HepG2 (cell line): ENCODE results near the gene ESRRG. TPM values are rescaled to one million over a fixed set of nuclear protein-coding genes. Genes with fewer than 3 reads are reported as not detected.

Experiments used
- ATAC-seq: fragments of 200-7000 bp; cut with Tn5 transposase; 3 replicates; pipeline ENCODE4 v1.9.1; 2020; ENCODE audit warnings: mild to moderate bottlenecking, moderate library complexity
- BruUV-seq: library from RNA; stranded (reverse); fragments of 400-500 nt; replicated peaks from 2 replicates; lab custom pipeline; 2021; lab: Mats Ljungman, UMichigan
- CTCF ChIA-PET: fragments of 300-600 bp; formaldehyde crosslinking; extraction: SDS; loops from one replicate; lab custom pipeline; 2021; ENCODE audit warnings: low total read pairs, inconsistent platforms, low intra/inter-chr PET ratio; lab: Yijun Ruan, JAX
- POLR2A ChIA-PET: fragments of 350-600 bp; sonication (Branson Sonifier 250); formaldehyde crosslinking; loops from one replicate; lab custom pipeline; 2020; ENCODE audit warnings: antibody characterized with exemption, inconsistent platforms; lab: Yijun Ruan, JAX
- DNase-seq: peaks from one replicate; pipeline ENCODE4 v3.0.0-alpha.2; 2015; ENCODE audit warnings: low spot score
- FAIRE-seq: peaks from 3 replicates; lab custom pipeline; 2011; peaks lifted over from hg19 to GRCh38; lab: Jason Lieb, UNC
- H2AFZ ChIP-seq: one replicate; pipeline ENCODE4 v1.6.1; 2011; ENCODE audit warnings: low read length, inconsistent platforms
- H3K27ac ChIP-seq: fragments of 300-600 bp; 3 replicates; pipeline ENCODE4 v1.8.0; 2011; ENCODE audit warnings: mixed run types, mild to moderate bottlenecking, mixed read lengths, low read length, inconsistent platforms; ENCODE audit not compliant: insufficient read depth; ENCODE audit errors: extremely low read length
- H3K27me3 ChIP-seq, 2 experiments: fragments of 200-600 bp in 1 of 2; 2 replicates in 1 of 2; 3 replicates in 1 of 2; pipeline versions ENCODE4 v1.6.0 to v1.8.0; 2011; ENCODE audit warnings: low read length in 2 of 2, mild to moderate bottlenecking in 2 of 2, moderate library complexity in 2 of 2, inconsistent platforms in 1 of 2; ENCODE audit not compliant: insufficient read depth in 2 of 2, control insufficient read depth in 1 of 2
- H3K36me3 ChIP-seq, 2 experiments: fragments of 200-600 bp in 1 of 2; replicated peaks in 1 of 2; 2 replicates in 1 of 2; 3 replicates in 1 of 2; pipeline versions ENCODE4 v1.5.1 to v1.8.0; 2011; ENCODE audit warnings: low read length in 2 of 2, inconsistent platforms in 1 of 2; ENCODE audit not compliant: insufficient read depth in 2 of 2, control insufficient read depth in 1 of 2
- H3K4me1 ChIP-seq: 2 replicates; pipeline ENCODE4 v1.5.1; 2012; ENCODE audit warnings: low read length, inconsistent platforms; ENCODE audit not compliant: insufficient read depth
- H3K4me2 ChIP-seq: 2 replicates; pipeline ENCODE4 v1.6.0; 2011; ENCODE audit warnings: low read depth, low read length, inconsistent platforms
- H3K4me3 ChIP-seq, 3 experiments: fragments of 200-600 bp in 1 of 3; sonication (generic), shearing (Covaris generic) in 1 of 3; replicated peaks in 1 of 3; 2 replicates each; pipeline ENCODE4 v1.5.1; 2011 to 2016; ENCODE audit warnings: low read length in 3 of 3, inconsistent platforms in 2 of 3, low read depth in 2 of 3, mild to moderate bottlenecking in 2 of 3, control low read depth in 1 of 3, mixed read lengths in 1 of 3; ENCODE audit not compliant: insufficient read depth in 1 of 3
- H3K79me2 ChIP-seq: one replicate; pipeline ENCODE4 v1.6.1; 2011; ENCODE audit warnings: low read length, inconsistent platforms; ENCODE audit not compliant: insufficient read depth
- H3K9ac ChIP-seq: 2 replicates; pipeline ENCODE4 v1.6.0; 2011; ENCODE audit warnings: mild to moderate bottlenecking, low read depth, low read length, inconsistent platforms; ENCODE audit not compliant: insufficient read depth
- H3K9me3 ChIP-seq: 2 replicates; pipeline ENCODE4 v1.5.1; 2012; ENCODE audit warnings: mild to moderate bottlenecking, low read length
- H4K20me1 ChIP-seq: 2 replicates; pipeline ENCODE4 v1.6.0; 2011; ENCODE audit warnings: inconsistent platforms, mild to moderate bottlenecking, low read length, moderate library complexity; ENCODE audit not compliant: insufficient read depth
- ASH2L ChIP-seq: fragments of 300-600, 200-600 bp; sonication (generic); IDR thresholded peaks from 2 replicates; pipeline ENCODE4 v1.7.0; 2017; ENCODE audit warnings: low read depth, mild to moderate bottlenecking, moderate library complexity, mixed read lengths, low read length; ENCODE audit not compliant: insufficient read length
- CREM ChIP-seq, 2 experiments: sonication (generic) in 1 of 2; formaldehyde crosslinking in 1 of 2; IDR thresholded peaks; 2 replicates each; pipeline versions ENCODE4 v1.4.0 to v1.6.1; 2016 to 2020; ENCODE audit warnings: antibody characterized with exemption in 1 of 2, mild to moderate bottlenecking in 1 of 2, missing genetic modification reagents in 1 of 2
- ETS1 ChIP-seq: sonication (generic); formaldehyde crosslinking; IDR thresholded peaks from 2 replicates; pipeline ENCODE4 v1.4.0; 2020; ENCODE audit warnings: missing genetic modification reagents
- GATAD1 ChIP-seq: IDR thresholded peaks from 2 replicates; pipeline ENCODE4 v1.6.1; 2016; ENCODE audit warnings: missing genetic modification reagents, missing compliant biosample characterization
- GFI1 ChIP-seq: sonication (generic); formaldehyde crosslinking; IDR thresholded peaks from 2 replicates; pipeline ENCODE4 v1.5.0; 2020; ENCODE audit warnings: missing genetic modification reagents, mild to moderate bottlenecking, borderline replicate concordance
- HOXA5 ChIP-seq: sonication (generic); formaldehyde crosslinking; IDR thresholded peaks from 2 replicates; pipeline ENCODE4 v1.4.0; 2020; ENCODE audit warnings: missing genetic modification reagents
- JDP2 ChIP-seq: sonication (generic); formaldehyde crosslinking; IDR thresholded peaks from 2 replicates; pipeline ENCODE4 v1.8.1; 2022; ENCODE audit warnings: missing genetic modification reagents, borderline replicate concordance
- MLX ChIP-seq: IDR thresholded peaks from 2 replicates; pipeline ENCODE4 v1.6.1; 2016
- NRL ChIP-seq: sonication (generic); formaldehyde crosslinking; IDR thresholded peaks from 2 replicates; pipeline ENCODE4 v1.5.0; 2020; ENCODE audit warnings: missing genetic modification reagents, mild to moderate bottlenecking, moderate library complexity, borderline replicate concordance
- PHF20 ChIP-seq: sonication (generic); formaldehyde crosslinking; IDR thresholded peaks from 2 replicates; pipeline ENCODE4 v1.5.0; 2020; ENCODE audit warnings: mild to moderate bottlenecking, missing genetic modification reagents
- PLRG1 ChIP-seq: fragments of 450-650 bp; conservative IDR thresholded peaks from 2 replicates; pipeline ENCODE4 v1.6.1; 2016
- PRDM15 ChIP-seq: sonication (generic); formaldehyde crosslinking; IDR thresholded peaks from 2 replicates; pipeline ENCODE4 v1.4.0; 2020; ENCODE audit warnings: missing genetic modification reagents
- SP2 ChIP-seq: sonication (generic); formaldehyde crosslinking; IDR thresholded peaks from 2 replicates; pipeline ENCODE4 v1.5.1; 2020; ENCODE audit warnings: mild to moderate bottlenecking, missing genetic modification reagents
- ZNF235 ChIP-seq: sonication (generic); formaldehyde crosslinking; IDR thresholded peaks from 2 replicates; pipeline ENCODE4 v1.8.1; 2023; ENCODE audit warnings: mild to moderate bottlenecking, missing genetic modification reagents, borderline replicate concordance
- ZNF468 ChIP-seq: sonication (generic); formaldehyde crosslinking; IDR thresholded peaks from 2 replicates; pipeline ENCODE4 v1.8.0; 2022; ENCODE audit warnings: mild to moderate bottlenecking, moderate library complexity, missing genetic modification reagents
- ZNF563 ChIP-seq: sonication (generic); formaldehyde crosslinking; IDR thresholded peaks from 2 replicates; pipeline ENCODE4 v1.8.0; 2022; ENCODE audit warnings: mild to moderate bottlenecking, moderate library complexity, missing genetic modification reagents
- ZNF780A ChIP-seq: sonication (generic); formaldehyde crosslinking; IDR thresholded peaks from 2 replicates; pipeline ENCODE4 v1.8.0; 2022; ENCODE audit warnings: mild to moderate bottlenecking, missing genetic modification reagents, moderate library complexity
- ZNF841 ChIP-seq: sonication (generic); formaldehyde crosslinking; IDR thresholded peaks from 2 replicates; pipeline ENCODE4 v1.8.1; 2023; ENCODE audit warnings: missing genetic modification reagents, borderline replicate concordance
- ZNF891 ChIP-seq: sonication (generic); formaldehyde crosslinking; IDR thresholded peaks from 2 replicates; pipeline ENCODE4 v1.5.0; 2020; ENCODE audit warnings: mild to moderate bottlenecking, missing genetic modification reagents
- WGBS: methylation state at CpG from one replicate; pipeline ENCODE4 v1.1.6; 2017; ENCODE audit warnings: low lambda C conversion rate; 5-methylcytosine and 5-hydroxymethylcytosine counted together
- in situ Hi-C: cut with HindIII; loops from 2 replicates; pipeline ENCODE4 v1.10.0; 2017; ENCODE audit warnings: low pct_unique_long_range_greater_than_20kb; ENCODE audit not compliant: extremely low pct_ligation_motif_present
- intact Hi-C: fragments of 100-400 bp; cut with micrococcal nuclease; formaldehyde crosslinking; loops from one replicate; pipeline ENCODE4 v1.10.0; 2022; ENCODE audit not compliant: unreplicated experiment
- polyA plus RNA-seq, 8 experiments: library from polyadenylated mRNA; depleted of rRNA in 3 of 8; stranded (reverse) in 7 of 8; unstranded in 1 of 8; fragments of >200 nt; fragmentation: Illumina TruSeq in 4 of 8; extraction: Trizol in 4 of 8; gene quantifications; 2 replicates each; pipeline versions ENCODE4 v1.2.1 to v1.2.3, GENCODE V29; 2011 to 2016; ENCODE audit warnings: low read depth in 4 of 8, missing spikeins in 1 of 8, mixed read lengths in 1 of 8; ENCODE audit not compliant: insufficient read depth in 1 of 8
- total RNA-seq, 5 experiments: library from RNA; depleted of rRNA; stranded (reverse); fragments of >200 nt; fragmentation: Illumina TruSeq; extraction: Trizol; gene quantifications; 2 replicates each; pipeline ENCODE4 v1.2.3, GENCODE V29; 2016; ENCODE audit warnings: low read depth in 1 of 5

Gene ESRRG
- total and polyA plus RNA-seq, 2 of the 13 experiments (the other 11 are each of a cell fraction or from before 2014, with no cell fraction given): not detected

GRCh38 chr1:216600730-216601609, 122.3 kb downstream of the ESRRG start:
- POLR2A ChIA-PET: no interaction called here
- H3K27ac ChIP-seq: no peak overlapping the region
- FAIRE-seq (no peak), ATAC-seq (peak; percentile 98), DNase-seq (peak; percentile 18)
- H4K20me1 ChIP-seq: no peaks in the 10 kb centered on the region
- H3K36me3 ChIP-seq: no peaks in the 10 kb centered on the region
- BruUV-seq: no TSS peak
- CTCF ChIA-PET: no interaction called here
- H2AFZ ChIP-seq: peak overlapping the region; percentile 88
- peak overlapping the region; percentile 57 to 70 (median 62) for H3K4me3 ChIP-seq
- 9% methylated on average over 20 of the region's 58 CpGs for WGBS
- peaks cover 9% of the 10 kb centered on the region; the same call in 1 of the 2 replicates for H3K4me1 ChIP-seq
- H3K9ac ChIP-seq: peak overlapping the region; percentile 63; the same call in 1 of the 2 replicates
- intact Hi-C loops (no loop called here), in situ Hi-C loops (no loop called here)
- H3K9me3 ChIP-seq: no peaks in the 10 kb centered on the region
- H3K4me2 ChIP-seq: peak overlapping the region; percentile 84
- peaks cover 0 to 5% of the 10 kb centered on the region in 2 experiments; a peak in 2 of 5 replicates for H3K27me3 ChIP-seq
- no peaks in the 10 kb centered on the region for H3K79me2 ChIP-seq
- no peak for TF ChIP-seq SP2 (CRISPR knock-in tag)
- TF ChIP-seq ZNF780A (CRISPR knock-in tag): no peak
- TF ChIP-seq ZNF841 (CRISPR knock-in tag): no peak
- TF ChIP-seq MLX: no peak
- TF ChIP-seq JDP2 (CRISPR knock-in tag): no peak
- 0 out of 2 replicates have a peak, but pooled peaks have one; percentile 44 for TF ChIP-seq ZNF235 (CRISPR knock-in tag)
- peak; percentile 37; the same call in 1 of the 2 replicates for TF ChIP-seq PHF20
- no peak for TF ChIP-seq ETS1 (CRISPR knock-in tag)
- no peak for TF ChIP-seq ZNF468 (CRISPR knock-in tag)
- 0 out of 2 replicates have a peak, but pooled peaks have one; percentile 32 for TF ChIP-seq ZNF563 (CRISPR knock-in tag)
- 0 out of 2 replicates have a peak, but pooled peaks have one; percentile 17 for TF ChIP-seq HOXA5
- TF ChIP-seq PLRG1: no peak
- peak; percentile 55; the same call in 1 of the 2 replicates for TF ChIP-seq PRDM15 (CRISPR knock-in tag)
- TF ChIP-seq GFI1 (CRISPR knock-in tag): no peak
- no peak for TF ChIP-seq NRL (CRISPR knock-in tag)
- TF ChIP-seq CREM (IDR thresholded peaks at IDR 0.05): no peak
- no peak for TF ChIP-seq CREM (CRISPR knock-in tag; IDR thresholded peaks at IDR 0.05)
- TF ChIP-seq GATAD1 (CRISPR knock-in tag): no peak
- TF ChIP-seq ZNF891 (CRISPR knock-in tag): no peak
- peak; percentile 28 for TF ChIP-seq ASH2L
